HPDE6-E6E7 (cell line): Measurements from ENCODE around the gene INTS6L.
"Not testable (repeated sequence)": the region's sequence is repeated elsewhere in the genome, so short reads cannot be mapped to it uniquely, and the experiment has no call there.

Source experiments
- DNase-seq: peaks from one replicate; pipeline ENCODE4 v3.0.0; 2011; ENCODE audit warnings: missing footprints; ENCODE audit errors: extremely low spot score

The INTS6L gene

DNA sequence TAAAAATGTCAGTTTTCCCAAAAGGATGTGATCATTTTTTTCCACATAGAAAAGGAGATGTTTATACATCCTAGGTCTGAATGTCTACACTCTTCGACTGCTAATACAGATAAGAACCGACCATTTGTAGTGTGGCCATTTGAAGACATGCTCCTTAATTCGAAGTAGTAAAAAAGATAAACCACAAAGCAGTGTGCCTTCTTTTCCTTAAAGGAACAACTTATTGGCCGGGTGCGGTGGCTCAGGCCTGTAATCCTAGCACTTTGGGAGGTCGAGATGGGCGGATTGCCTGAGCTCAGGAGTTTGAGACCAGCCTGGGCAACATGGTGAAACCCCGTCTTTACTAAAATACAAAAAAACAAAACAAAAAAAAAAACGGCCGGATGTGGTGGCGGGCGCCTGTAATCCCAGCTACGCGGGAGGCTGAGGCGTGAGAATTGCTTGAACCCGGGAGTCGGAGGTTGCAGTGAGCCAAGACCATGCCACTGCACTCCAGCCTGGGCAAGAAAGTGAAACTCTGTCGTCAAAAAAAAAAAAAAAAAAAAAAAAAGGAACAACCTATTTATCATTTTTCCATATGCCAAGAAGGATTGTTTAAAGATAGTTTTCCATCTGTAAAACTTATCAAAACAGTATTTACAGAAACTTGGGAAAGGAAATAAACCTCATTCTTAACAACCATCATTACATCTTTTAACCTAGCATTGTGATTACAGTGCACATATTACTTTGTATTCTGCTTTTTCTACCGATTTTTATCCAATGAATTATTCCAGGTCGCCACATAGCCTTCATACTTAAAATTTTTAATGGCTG lies 2.6 kb downstream of the INTS6L start:
- DNase-seq, result no peak

DNA sequence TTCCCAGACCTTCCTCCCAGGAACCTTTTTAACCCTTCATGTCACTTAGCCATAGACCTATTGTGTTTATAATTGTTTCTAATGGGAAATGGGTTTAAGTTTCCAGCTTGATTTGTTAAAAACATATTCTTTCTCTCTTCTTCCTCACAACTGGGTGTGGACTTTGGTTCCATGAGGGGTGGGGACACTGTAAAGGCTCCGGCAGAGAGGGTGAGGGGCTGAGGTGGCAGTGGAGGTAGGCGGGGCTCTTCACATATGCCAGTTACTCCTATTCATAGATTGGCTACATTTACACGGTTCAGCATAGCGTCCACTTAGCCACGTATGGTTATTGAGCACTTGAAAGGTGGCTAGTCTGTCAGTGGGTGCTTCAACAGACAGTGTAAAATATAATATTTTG lies 7.8 kb downstream of the INTS6L start:
- no peak for DNase-seq

DNA sequence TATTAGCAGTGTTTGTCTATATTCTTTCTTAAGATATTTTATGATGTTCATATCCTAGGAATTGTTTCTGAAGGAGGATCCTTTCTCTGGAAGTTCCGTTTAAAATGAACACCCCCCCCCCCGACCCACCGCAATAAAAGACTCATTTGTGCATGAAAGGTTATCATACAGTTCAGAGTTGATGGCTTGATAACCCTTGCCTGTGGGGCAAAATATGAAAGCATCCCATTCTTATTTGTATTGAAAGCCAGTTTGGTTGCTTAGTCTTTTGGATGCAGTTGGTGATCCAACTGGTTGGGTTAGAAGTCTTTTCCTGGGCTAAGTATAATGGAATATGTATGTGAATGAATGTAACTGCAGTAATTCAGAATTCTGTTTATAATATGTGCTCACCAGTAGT lies 8.3 kb downstream of the INTS6L start:
- no peak for DNase-seq

DNA sequence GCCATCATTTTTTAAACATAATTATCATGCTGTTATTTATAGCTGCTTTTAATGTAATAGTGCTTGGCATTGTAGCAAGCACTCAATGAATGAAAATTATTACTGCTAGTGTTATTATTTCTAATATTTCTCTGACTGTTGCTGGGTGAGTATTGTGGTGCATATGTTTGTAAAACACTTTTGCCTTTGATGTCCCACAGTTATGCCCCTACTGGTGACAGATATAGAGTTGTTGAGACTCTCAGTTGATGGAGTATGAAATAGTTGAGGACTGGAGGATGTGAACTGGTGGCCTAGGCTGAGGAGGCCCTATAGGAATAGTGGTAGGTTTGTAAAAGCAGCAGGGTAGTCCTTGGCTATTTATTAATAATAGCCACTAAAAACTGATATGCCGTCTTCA lies 9.6 kb downstream of the INTS6L start:
- no peak for DNase-seq

DNA sequence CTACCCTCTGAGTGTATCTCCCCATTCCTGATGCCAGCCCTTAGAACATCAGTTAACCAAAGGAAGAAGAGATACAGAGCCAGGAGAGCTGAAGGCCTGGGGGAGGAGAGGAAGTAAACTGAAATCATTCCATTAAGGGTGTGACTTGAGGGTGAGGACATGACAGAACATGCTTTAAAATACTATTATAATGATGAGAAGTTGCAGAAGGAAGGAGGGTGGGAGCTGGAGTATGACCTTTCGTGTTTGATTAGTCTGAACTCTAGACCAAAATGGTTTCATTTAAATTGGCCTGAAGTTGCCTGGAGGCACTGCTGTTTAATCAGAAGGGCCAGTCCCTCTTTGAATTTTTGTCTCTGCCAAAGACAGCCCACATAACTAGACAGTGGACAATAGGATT lies 11.4 kb downstream of the INTS6L start:
- peak; percentile 36 for DNase-seq

DNA sequence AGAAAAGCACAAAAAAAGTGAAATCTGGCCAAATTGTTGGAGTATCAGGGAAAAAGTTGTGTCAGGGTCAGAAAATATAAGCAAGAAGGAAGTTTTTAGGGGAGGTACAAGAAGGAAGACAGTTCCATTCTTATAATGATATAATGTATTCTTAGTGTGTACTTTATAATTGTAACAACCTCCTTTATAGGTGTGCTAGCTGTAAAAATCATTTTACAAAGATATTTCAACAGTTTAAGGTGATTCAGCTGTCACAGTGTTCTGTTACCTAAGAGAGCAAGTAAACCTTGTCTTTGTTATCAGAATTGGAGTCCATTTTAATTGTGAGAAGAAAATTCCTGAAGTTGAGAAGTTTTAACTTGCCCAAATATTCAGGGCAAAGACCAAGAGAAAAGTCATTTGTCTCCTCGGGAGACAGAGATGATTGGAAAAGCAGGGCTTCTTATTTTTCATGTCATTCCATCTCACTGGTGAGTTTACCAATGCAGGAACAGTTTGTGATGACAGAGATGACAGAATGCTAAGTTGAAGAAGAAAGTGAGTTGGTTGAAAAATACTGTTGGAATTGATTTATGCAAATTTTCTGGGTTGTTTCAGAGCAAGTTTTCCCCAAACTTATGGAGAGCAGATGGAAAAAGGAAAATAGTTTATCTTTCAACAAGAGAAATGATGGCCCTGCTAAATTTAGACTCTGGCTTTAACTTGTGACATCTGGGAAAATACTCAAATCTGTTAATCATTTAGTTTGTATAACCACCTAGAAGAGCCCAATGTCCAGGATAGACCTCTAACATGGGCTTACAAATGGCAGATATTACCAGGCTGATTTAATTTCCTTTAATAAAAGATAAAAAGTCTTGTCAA lies 14.8 kb downstream of the INTS6L start:
- no peak for DNase-seq

DNA sequence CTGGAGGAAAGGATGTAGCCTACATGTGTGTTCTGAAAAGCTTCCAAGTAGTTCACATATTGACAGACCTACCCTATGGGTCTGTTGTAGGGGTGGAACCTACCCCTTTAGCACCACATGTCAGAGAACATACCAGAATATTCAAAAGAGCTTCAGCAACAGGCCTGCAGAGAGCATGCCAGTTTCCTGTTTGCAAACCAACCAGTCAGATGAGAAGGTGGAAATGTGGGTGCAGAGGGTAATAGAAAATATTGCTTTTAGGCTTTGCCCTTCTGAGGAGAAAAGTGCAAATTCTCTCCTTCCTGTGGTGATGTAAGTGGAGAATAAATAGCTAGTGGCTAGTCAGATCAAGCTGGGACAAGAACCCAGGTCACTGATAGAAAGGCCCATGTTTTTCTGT lies 16.4 kb downstream of the INTS6L start:
- DNase-seq, result no peak

DNA sequence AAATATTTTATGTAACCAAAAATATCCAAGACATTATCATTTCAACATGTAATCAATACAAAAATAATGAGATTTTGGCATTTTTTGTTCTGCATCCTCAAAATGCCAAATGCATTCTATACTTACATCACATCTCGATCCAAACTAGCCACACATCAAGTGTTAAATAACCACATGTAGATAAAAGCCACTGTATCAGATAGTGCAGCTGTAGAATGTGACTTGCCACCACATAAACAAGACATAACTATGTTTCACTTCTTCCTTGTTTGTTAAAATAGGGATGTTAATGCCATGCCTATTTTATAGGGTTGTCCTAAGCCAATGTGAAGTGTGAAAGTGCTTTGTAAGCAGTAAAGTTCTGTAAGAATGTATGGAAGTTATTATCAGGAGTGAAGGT lies 20.9 kb downstream of the INTS6L start:
- DNase-seq, result no peak

DNA sequence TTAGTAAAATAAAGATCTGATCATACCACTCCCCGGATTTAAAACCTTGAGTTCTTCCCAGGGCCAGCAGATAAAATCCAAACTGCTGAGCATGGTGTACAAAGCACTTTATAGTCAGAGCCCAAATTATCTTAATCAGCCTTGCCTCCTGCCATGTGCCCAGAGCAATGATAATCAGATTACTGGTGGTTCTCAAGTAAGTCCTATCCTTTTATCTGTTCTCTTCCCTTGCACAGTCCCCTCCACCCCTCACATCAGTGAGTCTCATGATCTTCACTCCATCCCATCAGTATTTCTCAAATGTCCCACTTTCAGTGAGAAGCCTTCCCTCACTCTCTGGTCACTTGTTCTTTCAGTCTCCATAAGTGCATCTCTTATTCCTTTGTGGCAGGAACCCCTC lies 22.7 kb downstream of the INTS6L start:
- DNase-seq, result no peak

DNA sequence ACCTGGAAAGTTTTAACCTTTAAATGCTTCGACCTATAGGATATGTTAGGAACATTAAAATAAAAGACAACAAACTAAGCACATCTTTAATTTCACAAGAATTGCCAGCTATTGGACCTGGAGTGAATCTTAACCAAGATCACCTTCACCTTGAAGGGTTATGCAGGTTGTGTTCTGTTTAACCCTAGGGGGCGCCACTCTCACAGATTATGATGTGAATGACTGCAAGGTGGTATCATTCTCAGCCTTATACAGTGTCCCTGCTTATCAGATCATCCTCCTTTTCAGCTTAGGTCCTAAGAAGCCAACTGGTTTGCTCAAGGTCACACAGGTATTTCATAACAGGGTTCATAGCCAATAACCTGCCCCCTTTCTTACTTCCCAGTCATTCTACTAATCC lies 23.5 kb downstream of the INTS6L start:
- no peak for DNase-seq

DNA sequence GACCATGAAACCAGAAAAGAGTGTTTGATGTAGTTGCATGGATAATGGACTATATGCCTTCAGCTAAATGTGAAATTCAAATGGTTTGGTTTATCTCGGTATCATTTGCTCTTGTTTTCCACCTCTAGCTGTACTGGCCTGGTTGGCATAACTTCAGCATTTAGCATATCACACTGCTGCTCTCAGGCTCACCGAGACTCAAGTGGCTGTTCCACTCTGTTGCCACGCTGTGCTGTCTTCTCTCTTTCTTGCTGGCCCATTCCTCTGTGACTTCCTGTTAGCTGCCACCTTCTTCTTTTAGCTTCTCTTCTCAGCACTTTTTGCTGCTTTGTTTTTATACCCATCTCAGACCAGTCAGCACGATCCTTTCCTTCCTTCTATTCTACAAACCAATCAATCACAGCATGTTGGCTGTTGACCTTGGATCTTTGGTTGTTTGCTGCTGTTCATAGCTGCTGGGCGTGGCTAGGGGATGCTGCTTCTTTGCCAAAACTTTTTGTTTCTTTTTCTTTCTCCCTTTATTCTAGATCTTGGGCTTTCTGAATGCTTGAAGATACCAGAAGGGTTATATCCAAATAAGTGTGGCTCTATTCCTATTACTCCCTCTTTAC lies 24.0 kb downstream of the INTS6L start:
- no peak for DNase-seq

DNA sequence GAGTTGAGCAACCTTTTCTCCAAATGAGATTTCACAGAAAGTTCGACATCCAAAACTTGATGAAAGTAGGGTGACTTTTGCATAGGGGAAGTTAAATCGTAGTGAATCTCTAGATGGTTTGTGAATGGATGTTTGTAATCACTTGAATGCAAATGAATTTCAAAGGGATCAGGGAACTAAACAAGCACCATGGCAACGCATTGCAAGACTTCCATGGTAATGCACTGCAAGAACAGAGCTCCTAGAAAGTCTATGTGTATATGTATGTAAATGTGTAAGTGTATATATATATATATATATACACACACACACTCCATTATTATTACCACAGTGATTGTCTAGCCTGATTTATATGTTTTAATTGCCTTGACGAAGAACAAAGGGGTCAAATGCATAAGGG lies 27.3 kb downstream of the INTS6L start:
- DNase-seq, result no peak

DNA sequence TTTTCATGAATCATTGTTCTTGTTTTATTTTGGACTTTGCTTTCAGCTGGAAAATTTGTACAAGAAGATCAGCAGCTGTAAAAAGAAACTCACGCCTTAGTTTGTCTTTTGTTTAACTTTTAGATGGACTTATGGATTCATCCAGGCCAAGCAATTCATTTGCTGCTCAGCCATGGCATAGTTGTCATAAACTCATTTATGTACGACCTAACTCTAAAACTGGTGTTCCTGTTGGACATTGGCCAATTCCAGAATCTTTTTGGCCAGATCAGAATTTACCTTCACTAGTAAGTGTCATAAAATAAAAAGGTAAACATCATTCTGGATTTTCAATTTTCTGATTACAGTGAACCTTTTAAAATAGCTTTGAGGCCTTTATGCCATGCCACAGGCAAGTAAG lies 29.1 kb downstream of the INTS6L start:
- no peak for DNase-seq

DNA sequence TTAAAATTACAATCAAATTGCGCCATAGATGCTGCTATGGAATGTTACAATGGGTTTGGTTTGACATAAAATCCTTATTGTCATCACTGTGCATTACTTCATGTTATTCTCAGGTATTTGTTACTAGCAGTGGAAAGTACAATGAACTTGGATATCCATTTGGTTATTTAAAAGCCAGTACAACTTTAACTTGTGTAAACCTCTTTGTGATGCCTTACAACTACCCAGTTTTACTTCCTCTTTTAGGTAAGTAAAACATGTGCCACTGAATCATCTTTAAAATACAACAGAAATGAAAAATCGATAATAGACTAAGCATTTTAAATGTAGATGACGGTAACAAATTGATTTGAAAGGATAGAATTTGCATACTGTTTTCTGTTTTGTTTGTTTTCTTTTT lies 35.6 kb downstream of the INTS6L start:
- DNase-seq, result no peak

DNA sequence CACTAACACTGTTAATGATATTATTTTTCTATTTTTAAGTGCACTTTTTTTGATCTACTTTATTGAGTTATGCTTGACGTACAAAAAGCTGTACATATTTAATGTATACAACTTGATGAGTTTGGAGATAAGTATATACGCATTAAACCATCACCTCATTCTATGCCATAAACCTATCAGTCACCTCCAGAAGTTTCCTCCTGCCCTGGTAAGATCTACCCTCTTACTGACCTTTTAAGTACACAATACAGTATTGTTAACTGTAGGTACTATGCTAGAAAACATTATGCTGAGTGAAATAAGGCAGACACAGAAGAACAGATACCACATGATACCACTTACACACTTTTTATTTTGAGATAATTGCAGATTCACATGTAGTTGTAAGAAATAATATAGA lies 36.9 kb downstream of the INTS6L start:
- no peak for DNase-seq

DNA sequence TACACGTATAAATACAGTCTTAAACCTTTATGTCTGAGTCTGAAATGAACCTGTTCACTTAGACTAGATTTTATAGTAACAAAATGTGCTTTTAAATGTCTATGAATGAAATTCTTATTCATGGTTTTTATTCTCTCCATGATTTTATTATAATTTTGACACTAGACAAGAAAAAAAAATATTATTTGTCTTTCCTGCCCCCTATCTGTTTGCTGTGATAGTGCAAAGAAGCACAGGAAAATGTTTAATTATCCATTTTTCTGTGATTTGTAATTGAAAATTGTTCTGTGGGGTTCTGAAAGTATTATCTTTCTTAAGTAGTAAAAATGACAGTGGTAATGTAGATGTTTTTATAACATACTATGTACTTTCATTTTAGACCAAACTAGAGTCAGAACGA lies 52.0 kb downstream of the INTS6L start:
- DNase-seq, result no peak

DNA sequence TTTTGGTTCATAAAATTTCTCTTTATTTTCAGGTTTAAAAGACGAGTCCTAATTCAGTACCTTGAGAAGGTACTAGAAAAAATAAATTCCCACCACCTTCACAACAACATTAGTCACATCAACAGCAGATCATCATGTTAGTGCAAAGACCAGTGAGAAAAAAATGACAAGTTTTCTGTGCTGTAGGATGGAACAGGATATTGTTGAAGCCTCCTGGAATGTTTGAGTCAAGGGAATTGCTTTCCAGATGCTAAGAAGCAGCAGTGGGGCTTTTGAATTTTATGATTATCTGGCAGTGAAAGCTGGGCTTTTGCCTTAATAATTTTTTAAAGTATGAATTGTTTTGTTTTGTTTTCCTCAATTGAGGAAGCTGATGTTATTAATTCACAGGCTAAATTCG lies 61.0 kb downstream of the INTS6L start:
- DNase-seq, result no peak

DNA sequence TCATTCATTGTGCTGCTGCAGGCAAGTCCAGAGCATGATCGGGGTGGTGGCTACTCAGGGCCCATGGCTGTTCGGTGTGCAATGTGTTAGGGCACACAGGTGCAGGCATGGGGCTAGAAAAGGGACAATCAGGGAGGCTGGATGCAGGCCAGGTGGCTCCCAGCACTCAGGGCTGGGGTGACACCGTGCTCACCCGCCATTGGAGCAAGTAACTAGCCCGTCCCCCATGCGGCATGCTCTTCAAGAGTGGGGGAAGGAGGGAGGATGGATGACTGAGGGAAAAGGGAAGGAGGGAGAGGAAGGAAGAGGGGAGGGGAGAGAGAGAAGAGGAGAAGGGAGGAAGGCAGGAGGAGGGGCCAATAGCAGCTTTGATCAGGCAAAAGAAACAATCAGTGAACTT lies 64.7 kb downstream of the INTS6L start:
- DNase-seq, result no peak

DNA sequence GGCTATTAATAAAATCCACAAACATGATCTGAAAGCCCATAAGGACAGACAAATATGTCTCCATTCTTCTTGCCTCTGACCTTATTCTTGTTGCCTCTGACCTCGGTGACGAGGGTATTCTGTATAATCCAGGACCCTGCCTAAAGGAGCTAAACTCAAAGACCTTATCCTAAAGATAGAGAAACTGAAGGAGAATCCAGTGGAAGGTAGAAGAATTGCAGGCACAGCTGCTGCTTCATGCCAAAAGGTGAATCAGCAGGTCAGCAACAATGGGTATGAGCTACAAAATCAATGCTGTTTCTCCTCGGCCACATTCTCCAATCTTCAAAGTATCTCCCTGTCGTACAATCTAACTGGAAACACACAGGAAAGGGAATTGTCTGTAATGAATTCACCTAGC lies 71.4 kb downstream of the INTS6L start:
- DNase-seq, result no peak

DNA sequence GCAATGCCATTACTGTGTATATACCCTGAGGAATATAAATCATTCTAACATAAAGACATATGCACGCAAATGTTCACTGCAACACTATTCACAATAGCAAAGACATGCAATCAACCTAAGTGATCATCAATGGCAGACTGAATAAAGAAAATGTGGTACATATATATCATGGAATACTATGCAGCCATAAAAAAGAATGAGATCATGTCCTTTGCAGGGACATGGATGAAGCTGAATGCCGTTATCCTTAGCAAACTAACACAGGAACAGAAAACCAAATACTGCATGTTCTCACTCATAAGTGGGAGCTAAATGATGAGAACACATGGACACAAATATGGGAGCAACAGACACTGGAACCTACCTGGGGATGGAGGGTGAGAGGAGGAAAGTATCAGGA lies 73.6 kb downstream of the INTS6L start:
- not testable (repeated sequence) for DNase-seq

DNA sequence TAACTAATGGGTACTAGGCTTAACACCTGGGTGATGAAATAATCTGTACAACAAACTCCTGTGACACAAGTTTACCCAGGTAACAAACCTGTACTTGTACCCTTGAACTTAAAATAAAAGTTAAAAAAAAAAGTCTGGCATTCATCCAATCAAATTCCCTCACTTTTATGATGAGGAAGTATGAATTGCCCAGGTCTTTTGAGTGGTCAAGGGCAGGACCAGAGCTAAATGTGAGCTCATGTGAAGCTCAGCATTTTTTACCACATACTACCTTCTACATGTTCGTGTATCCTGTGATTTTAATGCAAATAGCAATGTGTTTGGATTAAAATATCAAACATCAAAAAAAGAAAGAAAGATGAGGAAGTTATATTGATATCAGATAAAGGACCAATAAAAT lies 74.0 kb downstream of the INTS6L start:
- not testable (repeated sequence) for DNase-seq

DNA sequence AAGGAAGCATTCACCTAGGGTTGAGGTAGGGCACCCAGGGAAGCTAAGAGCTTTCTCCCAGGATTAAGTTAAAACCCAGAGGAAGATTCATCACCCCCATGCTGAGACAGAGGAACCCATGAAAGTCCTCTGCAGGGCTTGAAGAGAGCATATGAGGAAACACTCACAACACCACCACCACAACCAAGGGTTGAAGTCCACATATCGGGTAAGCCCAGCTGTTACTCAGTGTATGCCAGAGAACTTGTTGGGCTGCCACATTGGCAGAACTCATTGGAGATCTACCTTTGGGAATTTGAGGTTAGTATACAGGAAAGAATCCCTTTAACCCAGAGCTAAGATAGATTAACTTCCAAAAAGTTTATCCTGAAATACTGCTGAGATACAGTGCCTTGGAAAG lies 75.1 kb downstream of the INTS6L start:
- no peak for DNase-seq

DNA sequence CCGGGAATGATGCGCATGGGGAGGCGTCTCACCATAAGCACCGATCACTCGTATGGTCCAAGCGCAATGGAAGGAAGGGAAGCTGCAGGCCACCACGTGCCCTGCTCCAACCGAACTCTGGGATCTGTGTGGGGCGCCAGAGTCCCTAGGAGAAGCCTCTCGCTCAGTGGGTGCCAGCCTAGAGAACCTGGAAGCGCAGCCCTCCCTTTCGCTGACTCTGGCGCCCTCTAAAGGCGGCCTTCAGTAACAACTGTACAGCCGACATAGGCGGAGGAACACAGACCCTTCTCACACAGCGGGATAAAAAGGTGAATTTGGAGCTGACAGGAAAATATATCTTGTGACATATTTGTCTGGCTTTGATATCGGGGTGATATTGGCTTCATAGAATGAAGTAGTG lies 76.0 kb downstream of the INTS6L start:
- peak; percentile 1 for DNase-seq
